SK-N-SH (cell line): ENCODE measurements around the gene SPDYE8.
"Not testable (repeated sequence)": the region's sequence is repeated elsewhere in the genome, so short reads cannot be mapped to it uniquely, and the experiment has no call there.

ENCODE experiments used
- CTCF ChIP-seq: fragments of 200-600 bp; sonication (generic); IDR thresholded peaks from 2 replicates; pipeline ENCODE4 v1.6.1; 2017; ENCODE audit warnings: antibody characterized with exemption, mild to moderate bottlenecking, moderate library complexity
- EP300 ChIP-seq, 2 experiments: IDR thresholded peaks; 2 replicates each; pipeline versions ENCODE4 v1.4.0 to v1.6.1; 2012; ENCODE audit warnings: borderline replicate concordance in 1 of 2, low read depth in 1 of 2, low read length in 1 of 2
- FOXM1 ChIP-seq: IDR thresholded peaks from 2 replicates; pipeline ENCODE4 v1.4.0; 2012; ENCODE audit warnings: low read depth, mild to moderate bottlenecking
- GABPA ChIP-seq: IDR thresholded peaks from 2 replicates; pipeline ENCODE4 v1.4.0; 2012; ENCODE audit warnings: low read depth, mild to moderate bottlenecking
- JUND ChIP-seq: IDR thresholded peaks from 2 replicates; pipeline ENCODE4 v1.4.0; 2012
- MEF2A ChIP-seq: IDR thresholded peaks from 2 replicates; pipeline ENCODE4 v1.4.0; 2012; ENCODE audit warnings: low read depth, borderline replicate concordance
- POLR2AphosphoS5 ChIP-seq: IDR thresholded peaks from 2 replicates; pipeline ENCODE4 v1.6.1; 2012; ENCODE audit warnings: low read depth, low read length
- RFX5 ChIP-seq: IDR thresholded peaks from 2 replicates; pipeline ENCODE4 v1.6.1; 2012; ENCODE audit warnings: mild to moderate bottlenecking, improper control_type of control experiment, low read length
- SIN3A ChIP-seq: IDR thresholded peaks from 2 replicates; pipeline ENCODE4 v1.6.1; 2012; ENCODE audit warnings: low read depth, mild to moderate bottlenecking, low read length, moderate library complexity, borderline replicate concordance
- TAF1 ChIP-seq: IDR thresholded peaks from 2 replicates; pipeline ENCODE4 v1.6.1; 2012; ENCODE audit warnings: low read depth, mild to moderate bottlenecking, low read length, moderate library complexity, borderline replicate concordance
- USF2 ChIP-seq: fragments of 150-350 bp; IDR thresholded peaks from 2 replicates; pipeline ENCODE4 v1.6.1; 2017; ENCODE audit warnings: antibody characterized with exemption, low read length, low read depth, borderline replicate concordance
- YY1 ChIP-seq: IDR thresholded peaks from 2 replicates; pipeline ENCODE4 v1.4.0; 2012; ENCODE audit warnings: low read depth, mild to moderate bottlenecking

GRCh38 chr7:73006491-73006890 lies 23.1 kb downstream of the SPDYE8 start:
- TF ChIP-seq CTCF; RFX5; JUND; SIN3A; MEF2A; POLR2AphosphoS5; EP300 (IDR thresholded peaks at IDR 0.05; ENCODE audit: borderline replicate concordance in 1 of 2, low read depth in 1 of 2, low read length in 1 of 2); YY1; USF2; TAF1; GABPA; FOXM1: not testable (repeated sequence)
